OCI-M2 (cell line): Measurements from ENCODE around the gene CLIP1.

Experiments used
- DNase-seq: peaks from one replicate; lab custom pipeline; 2025; ENCODE audit not compliant: unreplicated experiment; lab: John Stamatoyannopoulos, UW

The CLIP1 gene

GRCh38 chr12:122318607-122319605, 103.6 kb downstream of the CLIP1 start:
- no peak for DNase-seq

GRCh38 chr12:122312926-122313325, 109.5 kb downstream of the CLIP1 start:
- no peak for DNase-seq

DNA sequence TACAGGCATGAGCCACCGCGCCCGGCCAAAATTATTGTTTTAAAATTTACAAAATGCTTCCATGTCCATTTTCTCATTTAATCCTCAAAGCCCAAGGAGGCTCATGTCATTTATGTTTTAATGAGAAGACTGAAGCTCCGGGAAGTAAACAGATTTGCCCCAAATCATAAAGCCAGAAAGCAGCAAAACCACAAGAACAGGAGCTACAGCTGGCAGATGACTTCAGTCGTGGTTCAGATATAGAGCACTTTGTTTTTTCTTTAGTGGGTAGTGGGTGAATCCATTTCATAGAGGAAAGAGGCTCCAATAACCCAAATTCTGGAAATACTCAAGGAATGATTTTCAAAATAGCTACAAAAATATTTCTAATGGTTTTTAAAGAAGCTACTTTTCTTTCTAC, 110.8 kb downstream of the CLIP1 start:
- no peak for DNase-seq

DNA sequence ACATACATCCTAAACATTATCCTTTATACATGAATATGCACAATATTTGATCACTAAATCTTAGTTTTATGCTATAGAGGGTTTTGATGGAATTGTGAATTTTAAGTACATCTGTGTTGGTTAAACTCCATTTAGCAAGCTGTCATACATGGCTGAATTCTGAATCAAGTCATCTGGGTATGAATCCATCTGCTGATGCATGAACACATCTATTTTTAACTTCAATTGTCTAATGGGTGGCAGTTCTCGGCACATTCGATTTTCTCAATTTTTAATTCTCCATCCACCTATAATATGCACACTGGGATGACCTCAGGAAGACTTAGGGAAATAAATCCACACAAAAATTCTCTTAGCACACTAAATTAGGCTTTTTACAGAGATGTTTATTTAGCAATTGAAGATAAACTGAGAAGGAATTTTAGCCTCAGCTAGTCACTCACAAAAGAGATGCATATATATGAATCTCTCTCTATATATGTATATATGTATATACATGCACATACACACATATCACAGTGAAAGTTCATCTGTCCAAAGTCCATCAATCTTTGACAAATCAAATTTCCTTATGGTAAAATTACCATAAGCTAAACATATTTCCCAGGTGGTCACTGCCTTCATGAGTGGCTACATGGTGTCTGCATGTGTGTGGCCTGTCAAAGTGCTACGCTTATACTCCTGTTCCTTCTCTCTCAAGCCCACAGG, 111.7 kb downstream of the CLIP1 start:
- DNase-seq, result no peak

DNA sequence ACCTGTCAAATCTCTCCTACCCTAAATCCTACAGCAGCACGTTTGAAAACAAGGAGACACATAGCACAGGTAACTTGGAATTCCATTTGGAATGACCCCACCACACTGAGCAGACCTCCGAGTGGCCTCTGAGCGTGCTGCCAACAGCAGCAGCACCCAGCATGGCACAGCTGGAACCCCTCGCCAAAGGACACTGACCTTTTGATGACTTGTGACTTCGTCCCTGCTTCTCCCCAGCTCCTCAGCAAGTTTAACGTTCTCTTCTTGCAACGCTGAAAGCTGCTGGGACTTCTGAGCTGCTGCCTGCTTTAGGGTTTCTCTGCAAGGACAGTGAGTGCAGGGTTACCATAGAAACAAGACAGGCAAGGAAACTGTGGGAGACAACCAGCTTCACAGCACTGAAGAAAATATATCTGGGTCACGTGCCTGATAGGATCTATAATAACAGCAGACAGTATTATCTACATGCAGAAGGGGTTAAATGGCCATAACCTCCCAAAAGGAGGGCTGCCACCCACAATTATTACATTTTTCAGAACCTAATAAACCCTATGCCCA, 112.8 kb downstream of the CLIP1 start:
- DNase-seq, result no peak

DNA sequence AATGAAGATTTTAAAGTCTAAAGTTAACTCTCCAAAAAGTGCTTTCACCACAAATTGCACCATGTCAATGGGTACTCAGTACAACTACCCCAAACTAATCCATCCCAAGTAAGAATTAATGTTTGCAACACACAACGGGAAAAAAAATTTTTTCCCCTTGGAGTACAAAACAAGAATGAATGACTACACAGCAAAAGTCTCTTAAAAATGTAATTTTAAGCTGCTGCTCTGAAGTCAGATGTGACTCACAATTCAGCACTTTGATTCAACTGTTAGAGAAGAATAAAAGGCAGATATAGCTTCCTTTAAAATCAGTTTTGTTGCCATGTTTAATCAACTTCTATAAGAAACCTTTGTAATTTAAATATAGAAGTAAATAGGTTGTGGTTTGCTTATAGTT, 113.7 kb downstream of the CLIP1 start:
- no peak for DNase-seq

GRCh38 chr12:122306407-122306806, 116.1 kb downstream of the CLIP1 start:
- no peak for DNase-seq

DNA sequence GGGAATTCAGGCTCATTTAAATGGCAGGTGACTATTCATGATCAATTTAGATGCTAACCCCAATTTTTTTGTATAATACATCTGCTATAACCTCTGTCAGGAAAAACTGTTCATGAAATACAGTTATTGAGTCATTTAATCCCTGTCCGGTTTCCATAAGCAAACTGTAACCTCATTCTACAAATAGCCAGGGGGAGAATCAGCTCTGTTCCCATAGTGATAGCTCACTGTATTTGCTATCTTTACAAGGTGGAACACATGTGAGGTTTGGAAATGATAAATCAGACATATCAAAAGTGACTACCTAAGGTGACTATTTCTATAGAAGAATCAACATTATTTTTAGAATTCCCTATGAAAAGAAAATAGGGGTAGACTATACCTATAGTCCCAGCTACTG, 117.5 kb downstream of the CLIP1 start:
- DNase-seq, result no peak

GRCh38 chr12:122303068-122303467, 119.4 kb downstream of the CLIP1 start:
- DNase-seq, result no peak

GRCh38 chr12:122298071-122298748, 124.3 kb downstream of the CLIP1 start:
- no peak for DNase-seq

GRCh38 chr12:122297494-122297893, 125.0 kb downstream of the CLIP1 start:
- DNase-seq, result no peak

DNA sequence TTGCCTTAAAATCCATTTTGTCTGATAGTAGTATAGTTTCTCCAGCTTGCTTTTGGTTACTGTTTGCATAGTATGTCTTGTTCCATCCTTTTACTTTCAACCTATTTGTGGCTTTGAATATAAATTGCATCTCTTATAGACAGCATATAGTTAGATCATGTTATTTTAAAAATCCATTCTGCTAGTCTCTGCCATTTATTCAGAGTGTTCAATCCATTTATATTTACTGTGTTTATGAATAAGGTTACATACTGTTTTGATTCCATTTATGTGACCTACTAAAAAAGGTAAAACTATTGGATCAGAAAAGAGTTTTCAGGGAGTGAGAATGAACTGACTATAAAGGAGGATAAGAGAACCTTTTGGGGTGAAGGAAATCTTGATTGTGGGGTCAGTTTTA, 126.6 kb downstream of the CLIP1 start:
- DNase-seq, result no peak

GRCh38 chr12:122293081-122293480, 129.4 kb downstream of the CLIP1 start:
- no peak for DNase-seq

GRCh38 chr12:122291431-122291830, 131.0 kb downstream of the CLIP1 start:
- no peak for DNase-seq

GRCh38 chr12:122283680-122284079, 138.8 kb downstream of the CLIP1 start:
- DNase-seq, result no peak

DNA sequence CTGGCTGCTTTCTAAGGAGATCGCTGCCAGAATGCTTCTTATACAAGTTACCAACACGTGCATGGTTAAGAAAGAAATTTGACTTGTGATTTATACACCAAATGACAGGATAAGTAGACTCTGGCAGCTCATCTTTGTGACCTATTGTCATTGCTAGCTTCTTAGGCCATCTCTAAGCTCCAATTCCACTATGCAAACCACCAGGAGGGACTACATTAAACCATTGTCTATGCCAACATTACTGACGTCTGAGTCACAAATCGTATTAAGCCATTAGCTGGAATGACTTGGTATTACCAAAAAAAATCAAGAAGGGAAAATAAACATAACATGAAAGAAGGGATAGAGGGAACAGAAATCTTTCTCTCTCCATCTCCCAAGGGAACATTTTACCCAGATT, 140.4 kb downstream of the CLIP1 start:
- no peak for DNase-seq

- no peak for DNase-seq
Measured at GRCh38 chr12:122276242-122276641, 146.2 kb downstream of the CLIP1 start.

DNA sequence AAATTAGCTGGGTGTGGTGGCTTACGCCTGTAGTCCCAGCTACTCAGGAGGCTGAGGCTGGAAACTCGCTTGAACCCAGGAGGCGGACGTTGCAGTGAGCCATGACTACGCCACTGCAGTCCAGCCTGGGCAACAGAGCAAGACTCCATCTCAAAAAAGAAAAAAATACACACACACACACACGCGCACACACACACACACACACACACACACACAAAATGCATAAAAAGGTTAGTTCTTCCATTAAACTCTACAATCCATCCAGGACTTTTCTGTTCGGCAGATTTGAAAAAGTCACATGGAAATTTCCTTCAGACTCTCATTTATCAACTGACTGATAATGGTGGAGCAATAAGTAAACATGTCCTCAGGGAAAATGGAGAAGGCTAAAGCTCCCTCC, 147.0 kb downstream of the CLIP1 start:
- DNase-seq, result no peak

GRCh38 chr12:122266230-122266901, 156.1 kb downstream of the CLIP1 start, which contains the start of gene VPS33A:
TSS of gene VPS33A (minus strand) at chr12:122266494. CDS start at chr12:122266408, 86 bp downstream.
- peak; percentile 38 for DNase-seq

DNA sequence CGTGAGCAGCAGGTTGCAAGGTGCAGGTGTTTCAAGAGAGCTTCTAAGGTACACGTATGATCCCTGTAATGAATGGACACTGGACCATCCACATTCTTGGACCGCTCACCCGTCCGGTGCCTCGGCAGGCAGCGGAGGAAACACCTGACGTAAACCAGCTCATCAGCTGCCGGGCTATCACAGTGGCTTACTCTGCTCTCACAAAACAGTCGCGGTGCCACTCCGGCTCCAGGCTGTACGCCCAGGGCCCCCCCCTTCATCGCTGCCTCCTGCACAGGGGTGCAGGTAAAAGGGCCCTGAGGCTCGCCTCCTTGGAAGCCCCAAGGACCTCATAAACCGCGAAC, 156.6 kb downstream of the CLIP1 start:
- no peak for DNase-seq

GRCh38 chr12:122265476-122265875, 157.0 kb downstream of the CLIP1 start:
- no peak for DNase-seq
